ENCODE results near the gene RFX8.

Gene RFX8

GRCh38 chr2:101410114-101410513, 64.8 kb downstream of the RFX8 start:
- no peak for DNase-seq (ENCODE audit: low spot score)

GRCh38 chr2:101409699-101410098, 65.2 kb downstream of the RFX8 start:
- no peak for DNase-seq (ENCODE audit: low spot score)

- no peak for DNase-seq (ENCODE audit: low spot score)
These were observed 66.0 kb downstream of the RFX8 start for GRCh38 chr2:101408925-101409324.

GRCh38 chr2:101405351-101405899, 69.5 kb downstream of the RFX8 start:
- no peak for DNase-seq (ENCODE audit: low spot score)

GRCh38 chr2:101403745-101404144, 71.2 kb downstream of the RFX8 start:
- no peak for DNase-seq (ENCODE audit: low spot score)

GRCh38 chr2:101402630-101403029, 72.3 kb downstream of the RFX8 start:
- DNase-seq (ENCODE audit: low spot score) = no peak

- DNase-seq (ENCODE audit: low spot score) = no peak
These were observed 73.0 kb downstream of the RFX8 start for GRCh38 chr2:101401906-101402305.

GRCh38 chr2:101401326-101401665, 73.6 kb downstream of the RFX8 start:
- no peak for DNase-seq (ENCODE audit: low spot score)

GRCh38 chr2:101400506-101401325, 74.2 kb downstream of the RFX8 start:
- no peak for DNase-seq (ENCODE audit: low spot score)

- DNase-seq (ENCODE audit: low spot score) = no peak
These were observed 74.9 kb downstream of the RFX8 start for GRCh38 chr2:101400048-101400447.

GRCh38 chr2:101399021-101399799, 75.7 kb downstream of the RFX8 start:
- no peak for DNase-seq (ENCODE audit: low spot score)

- DNase-seq (ENCODE audit: low spot score) = no peak
These were observed 76.6 kb downstream of the RFX8 start for GRCh38 chr2:101398116-101398821.

GRCh38 chr2:101396316-101396717, 78.6 kb downstream of the RFX8 start:
- no peak for DNase-seq (ENCODE audit: low spot score)

GRCh38 chr2:101395545-101396315, 79.2 kb downstream of the RFX8 start:
- DNase-seq (ENCODE audit: low spot score) = no peak

GRCh38 chr2:101388232-101388631, 86.7 kb downstream of the RFX8 start:
- no peak for DNase-seq (ENCODE audit: low spot score)

- peak; percentile 3 for DNase-seq (ENCODE audit: low spot score)
These were observed 87.6 kb downstream of the RFX8 start, which contains the start of gene CREG2 for GRCh38 chr2:101387151-101387834. TSS of gene CREG2 (minus strand) at chr2:101387503. CDS start at chr2:101387457, 46 bp downstream.

- no peak for DNase-seq (ENCODE audit: low spot score)
These were observed 88.2 kb downstream of the RFX8 start for GRCh38 chr2:101386599-101387150.

GRCh38 chr2:101383016-101383541, 91.8 kb downstream of the RFX8 start:
- no peak for DNase-seq (ENCODE audit: low spot score)

- no peak for DNase-seq (ENCODE audit: low spot score)
These were observed 92.5 kb downstream of the RFX8 start for GRCh38 chr2:101382442-101382841.

- DNase-seq (ENCODE audit: low spot score) = no peak
These were observed 94.5 kb downstream of the RFX8 start for GRCh38 chr2:101380376-101380775.
